H1 (cell line): Measurements from ENCODE around the gene SLX4. TPM values are rescaled to one million over a fixed set of nuclear protein-coding genes. Genes with fewer than 3 reads are reported as not detected.

Source experiments
- CBX8 ChIP-seq: fragments of 300-800, 300-1000 bp; sonication (generic); IDR thresholded peaks from 2 replicates; pipeline ENCODE4 v1.7.1; 2016; ENCODE audit warnings: low read depth, low read length, borderline replicate concordance
- CHD2 ChIP-seq: IDR thresholded peaks from 2 replicates; pipeline ENCODE4 v1.6.1; 2012; ENCODE audit warnings: low read length, improper control_type of control experiment
- EGR1 ChIP-seq: IDR thresholded peaks from 2 replicates; pipeline ENCODE4 v1.6.1; 2011; ENCODE audit warnings: low read depth, low read length, borderline replicate concordance
- HDAC6 ChIP-seq: IDR thresholded peaks from one replicate; pipeline ENCODE4 v1.7.1; 2012; ENCODE audit warnings: low read depth, mild to moderate bottlenecking, inconsistent platforms, low read length, moderate library complexity
- SAP30 ChIP-seq: fragments of 300-600 bp; sonication (generic); IDR thresholded peaks from 2 replicates; pipeline ENCODE4 v1.7.1; 2012; ENCODE audit warnings: low read length, moderate library complexity, mild to moderate bottlenecking, inconsistent platforms; ENCODE audit not compliant: insufficient read depth, insufficient replicate concordance
- TCF12 ChIP-seq: IDR thresholded peaks from 2 replicates; pipeline ENCODE4 v1.6.1; 2011; ENCODE audit warnings: low read depth, mild to moderate bottlenecking, low read length
- polyA plus RNA-seq, 7 experiments: library from polyadenylated mRNA; depleted of rRNA in 3 of 7; stranded (reverse) in 5 of 7; unstranded in 2 of 7; fragments of >200 nt in 5 of 7; fragments of 200-250 nt in 2 of 7; gene quantifications; 1 replicate in 5 of 7; 2 replicates in 1 of 7; 4 replicates in 1 of 7; pipeline versions ENCODE4 v1.2.1 to v1.2.3, GENCODE V29; 2011 to 2013; ENCODE audit warnings: missing spikeins in 2 of 7, mixed read lengths in 2 of 7
- total RNA-seq: library from RNA; stranded (reverse); fragmentation: NEBNext Ultra II Directional; extraction: Animal tissue kit (Norgen Biotek cat#: 25700); gene quantifications from 2 replicates; pipeline ENCODE4 v1.2.1, GENCODE V29; 2021
- TF ChIP-seq, protein P1 (sequence below): IDR thresholded peaks from 2 replicates; pipeline ENCODE4 v1.6.1; 2012; ENCODE audit warnings: low read length, inconsistent platforms
- TF ChIP-seq, protein P2 (sequence below): IDR thresholded peaks from 2 replicates; pipeline ENCODE4 v1.6.1; 2012; ENCODE audit warnings: inconsistent platforms

Gene SLX4
- total and polyA plus RNA-seq, 2 of the 8 experiments (the other 6 are each of a cell fraction or from before 2014, with no cell fraction given), result 4.4 to 11.4 TPM

DNA sequence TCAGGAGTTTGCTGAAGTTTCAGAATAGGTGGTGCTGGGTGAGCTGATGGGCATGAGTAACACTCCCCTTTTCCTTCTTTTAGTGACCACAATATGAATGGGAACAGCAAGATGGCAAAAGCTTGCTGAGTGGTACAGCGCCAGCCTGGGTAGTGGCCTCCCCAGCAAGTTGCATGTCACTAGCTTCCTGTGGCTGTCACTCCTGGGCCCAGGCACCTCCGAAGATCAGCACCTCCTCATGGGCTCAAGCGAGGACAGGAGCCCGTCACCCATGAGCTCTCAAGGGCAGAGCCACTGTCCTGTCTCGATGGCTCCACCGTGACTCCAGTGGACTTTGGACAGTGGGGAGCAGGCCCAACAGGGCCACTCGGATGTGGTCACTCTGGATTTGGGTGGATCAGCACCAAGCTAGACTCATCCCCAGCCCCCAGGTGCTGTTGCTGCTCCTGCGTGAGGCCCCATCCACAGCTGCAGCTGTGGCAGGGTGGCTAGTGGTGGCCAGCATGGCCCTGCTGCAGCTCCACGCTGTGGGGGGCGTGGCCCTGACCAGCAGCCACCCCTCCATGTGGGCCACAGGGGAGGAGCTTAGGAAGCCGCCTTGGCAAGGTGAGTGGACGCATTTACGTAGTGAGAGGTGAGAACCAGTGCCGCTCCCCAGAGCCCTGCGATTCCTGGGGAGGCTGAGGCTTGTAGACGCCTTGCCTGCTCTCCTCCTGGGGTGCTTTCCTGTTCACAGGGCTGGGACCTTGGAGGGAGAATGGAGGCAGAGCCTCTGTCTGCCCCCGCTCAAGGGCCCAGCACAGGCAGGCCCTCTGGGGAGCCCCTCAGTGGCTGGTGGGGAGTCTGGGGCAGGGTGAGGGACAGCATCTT lies 29.5 kb upstream of the SLX4 start (continued):
- TF ChIP-seq, protein P1, sequence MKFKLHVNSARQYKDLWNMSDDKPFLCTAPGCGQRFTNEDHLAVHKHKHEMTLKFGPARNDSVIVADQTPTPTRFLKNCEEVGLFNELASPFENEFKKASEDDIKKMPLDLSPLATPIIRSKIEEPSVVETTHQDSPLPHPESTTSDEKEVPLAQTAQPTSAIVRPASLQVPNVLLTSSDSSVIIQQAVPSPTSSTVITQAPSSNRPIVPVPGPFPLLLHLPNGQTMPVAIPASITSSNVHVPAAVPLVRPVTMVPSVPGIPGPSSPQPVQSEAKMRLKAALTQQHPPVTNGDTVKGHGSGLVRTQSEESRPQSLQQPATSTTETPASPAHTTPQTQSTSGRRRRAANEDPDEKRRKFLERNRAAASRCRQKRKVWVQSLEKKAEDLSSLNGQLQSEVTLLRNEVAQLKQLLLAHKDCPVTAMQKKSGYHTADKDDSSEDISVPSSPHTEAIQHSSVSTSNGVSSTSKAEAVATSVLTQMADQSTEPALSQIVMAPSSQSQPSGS, result no peak
- TF ChIP-seq TCF12 (no peak), EGR1 (no peak), SAP30 (no peak), CHD2 (no peak), CBX8 (no peak), HDAC6 (no peak)
- TF ChIP-seq, protein P2, sequence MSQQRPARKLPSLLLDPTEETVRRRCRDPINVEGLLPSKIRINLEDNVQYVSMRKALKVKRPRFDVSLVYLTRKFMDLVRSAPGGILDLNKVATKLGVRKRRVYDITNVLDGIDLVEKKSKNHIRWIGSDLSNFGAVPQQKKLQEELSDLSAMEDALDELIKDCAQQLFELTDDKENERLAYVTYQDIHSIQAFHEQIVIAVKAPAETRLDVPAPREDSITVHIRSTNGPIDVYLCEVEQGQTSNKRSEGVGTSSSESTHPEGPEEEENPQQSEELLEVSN, result no peak
- TF ChIP-seq, all 59 proteins: peak for 0
